CD4-positive, alpha-beta memory T cell (primary cell): ENCODE results near the gene ROBO1. TPM values are rescaled to one million over a fixed set of nuclear protein-coding genes. Genes with fewer than 3 reads are reported as not detected.

Experiments used
- CTCF ChIA-PET: fragments of 350-600 bp; sonication (Branson Sonifier 250); formaldehyde crosslinking; loops from one replicate; lab custom pipeline; 2021; ENCODE audit warnings: inconsistent platforms; ENCODE audit not compliant: partially characterized antibody; lab: Charles Lee
- POLR2A ChIA-PET: fragments of 350-600 bp; sonication (Branson Sonifier 250); formaldehyde crosslinking; loops from one replicate; lab custom pipeline; 2021; ENCODE audit not compliant: partially characterized antibody; lab: Charles Lee
- DNase-seq, 5 donors: peaks; one replicate each; pipeline versions ENCODE4 v3.0.0 to v3.0.0-alpha.2; 2020 to 2022; ENCODE audit warnings: mixed read lengths in 1 of 5
- H3K27ac ChIP-seq: one replicate; pipeline ENCODE4 v1.7.0; 2013; ENCODE audit warnings: low read depth, low read length
- H3K27me3 ChIP-seq: 2 replicates; pipeline ENCODE4 v1.7.0; 2013; ENCODE audit warnings: mild to moderate bottlenecking, low read length, moderate library complexity; ENCODE audit not compliant: insufficient read depth
- H3K36me3 ChIP-seq: 2 replicates; pipeline ENCODE4 v1.7.0; 2013; ENCODE audit warnings: mild to moderate bottlenecking, low read length, moderate library complexity; ENCODE audit not compliant: insufficient read depth
- H3K4me1 ChIP-seq: 2 replicates; pipeline ENCODE4 v1.7.0; 2013; ENCODE audit warnings: mild to moderate bottlenecking, low read length, moderate library complexity; ENCODE audit not compliant: insufficient read depth
- H3K4me3 ChIP-seq, 2 donors: one replicate each; pipeline ENCODE4 v1.7.0; 2013; ENCODE audit warnings: low read length in 2 of 2, mild to moderate bottlenecking in 1 of 2
- H3K9me3 ChIP-seq, 2 donors: one replicate each; pipeline ENCODE4 v1.7.0; 2013; ENCODE audit warnings: low read length in 2 of 2, control low read depth in 1 of 2; ENCODE audit not compliant: control insufficient read depth in 1 of 2
- H3K27ac Mint-ChIP-seq, 7 donors: one replicate each; pipeline ENCODE4 v1.8.0; 2020 to 2021; ENCODE audit warnings: mixed read lengths in 7 of 7, mild to moderate bottlenecking in 6 of 7, inconsistent platforms in 3 of 7, moderate library complexity in 3 of 7
- H3K27me3 Mint-ChIP-seq, 2 donors: one replicate each; pipeline ENCODE4 v1.8.0; 2020 to 2021; ENCODE audit warnings: mixed read lengths in 2 of 2
- H3K36me3 Mint-ChIP-seq, 2 donors: one replicate each; pipeline ENCODE4 v1.8.0; 2020 to 2021; ENCODE audit warnings: mixed read lengths in 2 of 2, inconsistent platforms in 1 of 2, mild to moderate bottlenecking in 1 of 2
- H3K4me1 Mint-ChIP-seq, 4 donors: one replicate each; pipeline ENCODE4 v1.8.0; 2020 to 2021; ENCODE audit warnings: mixed read lengths in 4 of 4, mild to moderate bottlenecking in 1 of 4
- H3K4me3 Mint-ChIP-seq, 8 donors: one replicate each; pipeline ENCODE4 v1.8.0; 2020 to 2021; ENCODE audit warnings: mixed read lengths in 8 of 8, mild to moderate bottlenecking in 7 of 8, moderate library complexity in 6 of 8, inconsistent platforms in 3 of 8
- H3K9me3 Mint-ChIP-seq, 8 donors: one replicate each; pipeline ENCODE4 v1.8.0; 2020 to 2021; ENCODE audit warnings: mixed read lengths in 8 of 8, mild to moderate bottlenecking in 5 of 8, inconsistent platforms in 3 of 8, moderate library complexity in 1 of 8
- intact Hi-C: fragments of 100-400 bp; cut with micrococcal nuclease; formaldehyde crosslinking; loops from one replicate; pipeline ENCODE4 v1.15.1; 2023
- polyA plus RNA-seq, 2 donors: library from polyadenylated mRNA; unstranded; fragments of 300-500 nt; fragmentation: Illumina TruSeq; gene quantifications; one replicate each; pipeline ENCODE4 v1.2.3, GENCODE V29; 2021
- total RNA-seq, 2 experiments: library from RNA; stranded (reverse); gene quantifications; one replicate each; pipeline ENCODE4 v1.2.3, GENCODE V29; 2021

Gene ROBO1
- total and polyA plus RNA-seq, 4 experiments from 2014 or later, result not detected

DNA sequence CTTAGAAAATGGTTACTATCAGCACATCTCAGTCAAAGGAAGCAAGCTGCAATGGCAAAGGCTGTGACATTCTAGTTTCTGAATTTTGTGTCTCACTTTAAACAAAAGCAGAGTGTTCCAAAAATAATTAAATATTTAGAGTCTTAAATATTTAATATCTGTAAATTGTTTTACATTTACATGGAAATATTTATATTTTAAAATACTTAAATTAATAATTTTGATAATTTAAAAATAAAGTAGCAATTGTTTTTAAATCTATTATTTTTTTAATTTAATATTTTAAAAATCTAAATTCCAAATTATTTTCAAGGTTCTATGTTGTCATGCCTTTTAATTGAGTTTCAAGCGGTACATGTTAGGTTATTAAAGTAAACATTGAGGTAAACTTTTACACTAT, 843.1 kb downstream of the ROBO1 start:
- peaks cover 0 to 13% (median 7%) of the 10 kb centered on the region in 8 donors for H3K9me3 Mint-ChIP-seq
- Histone ChIP-seq H3K27me3 (no peaks in the 10 kb centered on the region), H3K4me1 (no peaks in the 10 kb centered on the region), H3K27ac (no peak overlapping the region), H3K4me3 (no peak overlapping the region), H3K9me3 (no peaks in the 10 kb centered on the region), H3K36me3 (no peaks in the 10 kb centered on the region)
- no peaks in the 10 kb centered on the region for H3K4me1 Mint-ChIP-seq
- ChIA-PET CTCF (interaction anchor here (0.6 kb wide), 1 partner anchor 852 kb away, joined by 3 read pairs; no protein-coding TSS in a partner anchor), POLR2A (no interaction called here)
- no peaks in the 10 kb centered on the region for H3K36me3 Mint-ChIP-seq
- DNase-seq, result no peak
- intact Hi-C loops, result no loop called here
- no peaks in the 10 kb centered on the region for H3K27me3 Mint-ChIP-seq
- no peak overlapping the region for H3K27ac Mint-ChIP-seq
- no peak overlapping the region for H3K4me3 Mint-ChIP-seq

DNA sequence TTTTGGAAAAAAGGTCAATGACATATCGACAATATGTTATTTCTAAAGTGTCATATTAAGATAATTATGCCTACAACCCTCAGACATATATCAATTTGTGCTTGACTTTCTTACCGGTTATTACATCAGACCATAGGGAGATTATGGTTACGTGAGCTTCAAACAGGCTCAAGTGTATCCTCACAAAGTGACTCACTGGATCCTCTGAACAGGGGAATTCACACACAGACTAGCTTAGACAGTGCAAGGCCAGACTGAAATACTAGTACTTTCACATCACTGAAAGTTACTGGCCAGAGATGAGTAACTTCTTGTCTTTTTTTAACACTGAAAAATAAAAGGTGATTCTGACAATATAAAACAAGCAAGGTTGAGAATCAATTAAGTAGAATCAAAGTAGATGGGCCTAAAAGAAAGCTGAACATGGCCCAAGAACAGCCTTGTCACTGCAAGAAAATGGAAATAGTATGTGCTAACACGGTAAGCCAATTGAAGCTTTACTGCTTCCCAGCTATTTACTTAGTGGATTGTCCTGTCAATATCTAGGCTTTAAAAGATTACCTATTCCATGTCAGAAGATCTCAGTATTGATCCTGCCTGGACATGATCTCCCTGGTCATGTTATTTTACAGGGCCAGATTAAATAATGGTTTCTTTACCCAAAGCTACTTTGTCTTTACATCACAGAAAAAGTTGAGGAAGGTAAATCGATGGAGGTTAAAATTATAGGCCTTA, 848.6 kb downstream of the ROBO1 start:
- peaks cover 0 to 14% (median 5%) of the 10 kb centered on the region in 8 donors for H3K9me3 Mint-ChIP-seq
- no peaks in the 10 kb centered on the region for H3K4me1 Mint-ChIP-seq
- H3K27ac Mint-ChIP-seq, result no peak overlapping the region
- no peaks in the 10 kb centered on the region for H3K9me3 ChIP-seq
- H3K27ac ChIP-seq, result no peak overlapping the region
- no peaks in the 10 kb centered on the region for H3K4me1 ChIP-seq
- H3K27me3 Mint-ChIP-seq, result no peaks in the 10 kb centered on the region
- H3K36me3 Mint-ChIP-seq, result no peaks in the 10 kb centered on the region
- H3K4me3 Mint-ChIP-seq, result no peak overlapping the region
- POLR2A ChIA-PET, result no interaction called here
- no peak for DNase-seq
- no peaks in the 10 kb centered on the region for H3K27me3 ChIP-seq
- CTCF ChIA-PET, result no interaction called here
- H3K36me3 ChIP-seq, result no peaks in the 10 kb centered on the region
- intact Hi-C loops, result no loop called here
- H3K4me3 ChIP-seq, result no peak overlapping the region

DNA sequence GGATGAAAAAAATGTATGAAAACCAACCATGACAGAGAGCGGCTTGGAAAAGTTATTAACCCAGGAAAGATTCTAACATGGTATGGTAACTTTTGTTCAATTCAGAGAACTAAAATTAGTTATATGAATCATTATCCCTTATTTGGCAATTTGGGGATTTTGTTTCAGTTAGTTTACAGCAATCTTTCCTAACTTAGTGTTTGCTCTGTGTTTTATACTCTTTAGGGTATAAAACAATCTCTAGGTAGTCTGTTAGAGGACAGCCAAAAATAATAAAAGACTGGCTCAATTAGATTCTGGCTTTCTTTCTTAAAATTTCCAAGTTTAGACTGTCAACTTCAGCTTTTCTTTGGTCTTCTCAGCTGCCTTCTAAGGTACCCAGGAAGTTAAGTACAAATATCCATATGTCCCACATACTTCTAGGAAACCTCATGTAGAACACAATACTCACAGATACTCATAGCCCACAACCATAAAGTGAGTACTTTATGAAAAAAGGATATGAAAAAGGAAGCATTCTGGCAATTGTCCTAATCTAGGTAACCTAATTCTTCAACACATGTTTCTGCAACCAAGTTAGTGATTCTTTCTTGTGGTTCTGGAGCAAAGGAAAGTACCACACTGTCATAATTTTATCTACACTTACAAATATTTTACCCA, 849.3 kb downstream of the ROBO1 start:
- Histone ChIP-seq H3K9me3 (no peaks in the 10 kb centered on the region), H3K27me3 (no peaks in the 10 kb centered on the region), H3K4me3 (no peak overlapping the region), H3K27ac (no peak overlapping the region), H3K36me3 (no peaks in the 10 kb centered on the region), H3K4me1 (no peaks in the 10 kb centered on the region)
- Mint-ChIP-seq H3K4me1 (no peaks in the 10 kb centered on the region), H3K36me3 (no peaks in the 10 kb centered on the region), H3K9me3 (peaks cover 0 to 12% (median 4%) of the 10 kb centered on the region in 8 donors), H3K27me3 (no peaks in the 10 kb centered on the region), H3K4me3 (no peak overlapping the region), H3K27ac (no peak overlapping the region)
- DNase-seq, result no peak
- intact Hi-C loops, result no loop called here
- ChIA-PET POLR2A (no interaction called here), CTCF (no interaction called here)

GRCh38 chr3:78917536-78917935, 850.3 kb downstream of the ROBO1 start:
- CTCF ChIA-PET, result no interaction called here

GRCh38 chr3:78913711-78914110, 854.1 kb downstream of the ROBO1 start:
- H3K36me3 ChIP-seq, result no peaks in the 10 kb centered on the region
- Mint-ChIP-seq H3K36me3 (no peaks in the 10 kb centered on the region), H3K27me3 (no peaks in the 10 kb centered on the region), H3K27ac (no peak overlapping the region), H3K9me3 (peaks cover 0 to 9% (median 2%) of the 10 kb centered on the region in 8 donors), H3K4me3 (no peak overlapping the region), H3K4me1 (no peaks in the 10 kb centered on the region)
- H3K4me3 ChIP-seq, result no peak overlapping the region
- H3K27me3 ChIP-seq, result no peaks in the 10 kb centered on the region
- intact Hi-C loops, result no loop called here
- ChIA-PET POLR2A (no interaction called here), CTCF (no interaction called here)
- no peaks in the 10 kb centered on the region for H3K4me1 ChIP-seq
- no peaks in the 10 kb centered on the region for H3K9me3 ChIP-seq
- no peak overlapping the region for H3K27ac ChIP-seq
- no peak for DNase-seq

More at GRCh38 chr3:78917536-78917935, 850.3 kb downstream of the ROBO1 start:
- Mint-ChIP-seq H3K4me1 (no peaks in the 10 kb centered on the region), H3K27me3 (no peaks in the 10 kb centered on the region), H3K27ac (no peak overlapping the region), H3K4me3 (no peak overlapping the region), H3K9me3 (peaks cover 0 to 8% (median 2%) of the 10 kb centered on the region in 8 donors), H3K36me3 (no peaks in the 10 kb centered on the region)
- Histone ChIP-seq H3K36me3 (no peaks in the 10 kb centered on the region), H3K4me1 (no peaks in the 10 kb centered on the region), H3K4me3 (no peak overlapping the region), H3K27me3 (no peaks in the 10 kb centered on the region), H3K27ac (no peak overlapping the region), H3K9me3 (no peaks in the 10 kb centered on the region)
- intact Hi-C loops, result no loop called here
- POLR2A ChIA-PET, result no interaction called here
- no peak for DNase-seq

- no peak for DNase-seq
- H3K36me3 Mint-ChIP-seq, result no peaks in the 10 kb centered on the region
- H3K27me3 Mint-ChIP-seq, result no peaks in the 10 kb centered on the region
- H3K27ac Mint-ChIP-seq, result no peak overlapping the region
- no peak overlapping the region for H3K4me3 Mint-ChIP-seq
- intact Hi-C loops, result no loop called here
- CTCF ChIA-PET, result no interaction called here
- no peaks in the 10 kb centered on the region for H3K36me3 ChIP-seq
- H3K4me1 Mint-ChIP-seq, result no peaks in the 10 kb centered on the region
- H3K9me3 ChIP-seq, result no peaks in the 10 kb centered on the region
- H3K27me3 ChIP-seq, result no peaks in the 10 kb centered on the region
- no peak overlapping the region for H3K4me3 ChIP-seq
- no peak overlapping the region for H3K27ac ChIP-seq
- no peaks in the 10 kb centered on the region for H3K4me1 ChIP-seq
- H3K9me3 Mint-ChIP-seq, result peaks cover 0 to 9% (median 2%) of the 10 kb centered on the region in 8 donors
- POLR2A ChIA-PET, result no interaction called here
Measured at GRCh38 chr3:78912687-78913086, 855.1 kb downstream of the ROBO1 start.

GRCh38 chr3:78912259-78912658, 855.5 kb downstream of the ROBO1 start:
- Mint-ChIP-seq H3K36me3 (no peaks in the 10 kb centered on the region), H3K9me3 (peaks cover 0 to 12% (median 2%) of the 10 kb centered on the region in 8 donors), H3K4me1 (no peaks in the 10 kb centered on the region), H3K27ac (no peak overlapping the region), H3K4me3 (no peak overlapping the region), H3K27me3 (no peaks in the 10 kb centered on the region)
- no peak overlapping the region for H3K4me3 ChIP-seq
- H3K4me1 ChIP-seq, result no peaks in the 10 kb centered on the region
- no peaks in the 10 kb centered on the region for H3K36me3 ChIP-seq
- intact Hi-C loops, result no loop called here
- H3K27ac ChIP-seq, result no peak overlapping the region
- no peaks in the 10 kb centered on the region for H3K9me3 ChIP-seq
- ChIA-PET POLR2A (no interaction called here), CTCF (no interaction called here)
- DNase-seq, result no peak
- no peaks in the 10 kb centered on the region for H3K27me3 ChIP-seq
